Spleen (tissue), 7 donors: ENCODE measurements around the gene SORCS2.

ENCODE experiments used
- CTCF ChIP-seq, 11 experiments: fragments of 200-600 bp in 7 of 11; fragments of 450-650 bp in 4 of 11; sonication (generic) in 4 of 11; IDR thresholded peaks in 8 of 11; conservative IDR thresholded peaks in 3 of 11; 1 replicate in 7 of 11; 2 replicates in 4 of 11; pipeline versions ENCODE4 v1.4.0 to v1.8.0; 2016 to 2021; ENCODE audit warnings: antibody characterized with exemption in 11 of 11, inconsistent platforms in 4 of 11, mild to moderate bottlenecking in 1 of 11
- POLR2A ChIP-seq, 3 donors: fragments of 450-650 bp; IDR thresholded peaks; one replicate each; pipeline ENCODE4 v1.5.1; 2017; ENCODE audit warnings: antibody characterized with exemption in 3 of 3, mild to moderate bottlenecking in 1 of 3
- POLR2AphosphoS5 ChIP-seq, 3 donors: sonication (generic); formaldehyde crosslinking; IDR thresholded peaks; one replicate each; pipeline ENCODE4 v1.5.1; 2017; ENCODE audit warnings: antibody characterized with exemption in 3 of 3
- donor health status: DM: no; HTN: no; CAD: no; lungs with moderate emphysema.
- donor health status: DM: no; HTN: no; CAD: no.
- donor health status: DM: no; HTN: no; CAD: no.

GRCh38 chr4:7191546-7192251 is 639 bp upstream of the SORCS2 start:
- TF ChIP-seq POLR2A (IDR thresholded peaks at IDR 0.05): no peak
- TF ChIP-seq CTCF (IDR thresholded peaks at IDR 0.05 in 8 of 11, conservative IDR thresholded peaks at IDR 0.05 in 3 of 11): no peak
- TF ChIP-seq POLR2AphosphoS5 (IDR thresholded peaks at IDR 0.05): no peak
